ENCODE data around the gene OGDHL. TPM values are rescaled to one million over a fixed set of nuclear protein-coding genes. Genes with fewer than 3 reads are reported as not detected.

OGDHL gene
- total RNA-seq, 4 donors from 2014 or later: not detected

DNA sequence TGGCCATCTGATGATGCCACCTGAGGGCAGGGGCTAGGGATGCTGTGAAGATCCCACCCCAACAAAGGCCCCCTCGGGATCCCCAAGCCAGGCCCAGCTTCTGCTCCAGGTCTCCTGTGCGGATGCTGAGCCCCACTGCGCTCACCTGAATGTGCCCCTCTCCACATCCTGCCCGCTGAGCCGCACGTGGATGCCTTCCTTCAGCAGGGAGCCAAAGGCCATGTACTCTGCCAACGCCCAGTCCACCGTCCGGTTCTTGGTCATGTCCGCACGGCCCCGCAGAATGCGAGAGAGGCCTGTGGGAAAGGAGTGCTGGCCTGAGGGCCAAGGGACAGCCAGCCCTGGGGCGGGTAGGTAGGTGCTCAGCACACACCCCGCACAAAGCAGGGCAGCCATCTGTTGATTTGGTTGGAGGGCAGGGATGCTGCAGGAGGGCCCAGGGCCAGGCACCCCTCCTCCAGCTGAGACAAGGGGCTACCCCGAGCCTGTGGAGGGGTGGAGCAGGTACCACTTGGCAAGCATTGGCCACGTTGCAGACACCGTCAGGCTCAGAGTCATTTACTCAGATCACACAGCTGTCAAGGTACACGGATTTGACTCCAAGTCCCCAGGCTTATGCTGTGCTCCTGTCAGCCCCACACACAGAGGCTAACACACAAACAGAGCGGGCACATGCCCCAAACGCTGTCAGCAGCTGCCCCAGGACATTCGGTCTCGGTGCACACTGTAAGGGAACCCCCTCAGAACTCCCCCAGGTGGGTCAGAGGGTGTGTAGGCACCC, 19.2 kb downstream of the OGDHL start:
- TF ChIP-seq CTCF (IDR thresholded peaks at IDR 0.05; ENCODE audit: low read depth): no peak

- no peak for TF ChIP-seq CTCF (IDR thresholded peaks at IDR 0.05; ENCODE audit: low read depth)
These were observed 20.8 kb downstream of the OGDHL start for GRCh38 chr10:49741108-49741995.

- no peak for TF ChIP-seq CTCF (IDR thresholded peaks at IDR 0.05; ENCODE audit: low read depth)
These were observed 21.6 kb downstream of the OGDHL start for GRCh38 chr10:49740346-49741107.

DNA sequence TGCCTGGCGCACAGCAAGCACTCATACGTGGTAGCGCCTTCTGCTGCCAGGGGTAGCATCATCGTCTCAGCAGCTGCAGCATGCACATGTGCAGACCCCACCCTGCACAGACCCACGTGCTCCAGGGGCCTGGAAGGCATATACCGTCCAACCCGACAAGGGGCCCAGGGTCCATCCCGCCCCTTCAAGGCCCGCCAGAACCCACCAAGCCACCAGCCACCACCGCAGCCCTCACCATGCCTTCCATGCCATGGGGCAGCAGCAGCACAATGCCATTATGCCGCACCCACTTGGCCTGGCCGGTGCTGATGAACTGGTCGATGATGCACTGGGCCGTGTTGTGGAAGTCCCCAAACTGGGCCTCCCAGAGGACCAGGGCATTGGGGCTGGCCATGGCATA, 22.7 kb downstream of the OGDHL start:
- TF ChIP-seq CTCF (IDR thresholded peaks at IDR 0.05; ENCODE audit: low read depth): no peak

GRCh38 chr10:49738616-49739360, 23.3 kb downstream of the OGDHL start:
- no peak for TF ChIP-seq CTCF (IDR thresholded peaks at IDR 0.05; ENCODE audit: low read depth)

- no peak for TF ChIP-seq CTCF (IDR thresholded peaks at IDR 0.05; ENCODE audit: low read depth)
These were observed 24.5 kb downstream of the OGDHL start for GRCh38 chr10:49737474-49738201.
